Ishikawa (cell line): ENCODE data around the gene SLFN12L.

Experiments used
- CEBPB ChIP-seq: IDR thresholded peaks from 2 replicates; pipeline ENCODE4 v1.6.1; 2012
- CREB1 ChIP-seq: IDR thresholded peaks from 2 replicates; pipeline ENCODE4 v1.6.1; 2012; ENCODE audit warnings: low read depth
- EGR1 ChIP-seq: IDR thresholded peaks from 2 replicates; pipeline ENCODE4 v1.6.1; 2012
- EP300 ChIP-seq: IDR thresholded peaks from 2 replicates; pipeline ENCODE4 v1.6.1; 2012; ENCODE audit warnings: borderline replicate concordance
- FOXM1 ChIP-seq: IDR thresholded peaks from 2 replicates; pipeline ENCODE4 v1.6.1; 2012; ENCODE audit warnings: low read depth, borderline replicate concordance
- NFIC ChIP-seq: IDR thresholded peaks from 2 replicates; pipeline ENCODE4 v1.6.1; 2012
- RAD21 ChIP-seq: IDR thresholded peaks from 2 replicates; pipeline ENCODE4 v1.6.1; 2012; ENCODE audit warnings: low read depth
- TAF1 ChIP-seq: IDR thresholded peaks from 2 replicates; pipeline ENCODE4 v1.6.1; 2012; ENCODE audit warnings: low read depth, mild to moderate bottlenecking
- TCF12 ChIP-seq: IDR thresholded peaks from 2 replicates; pipeline ENCODE4 v1.6.1; 2012; ENCODE audit warnings: low read depth
- TEAD4 ChIP-seq: IDR thresholded peaks from 2 replicates; pipeline ENCODE4 v1.6.1; 2012
- YY1 ChIP-seq: IDR thresholded peaks from 2 replicates; pipeline ENCODE4 v1.6.1; 2012; ENCODE audit warnings: low read depth
- ZBTB7A ChIP-seq: IDR thresholded peaks from 2 replicates; pipeline ENCODE4 v1.6.1; 2012; ENCODE audit warnings: low read depth
- TF ChIP-seq, protein P1 (sequence below): IDR thresholded peaks from 2 replicates; pipeline ENCODE4 v1.6.1; 2012
- TF ChIP-seq, protein P2 (sequence below): IDR thresholded peaks from 2 replicates; pipeline ENCODE4 v1.6.1; 2012
- TF ChIP-seq, protein P3 (sequence below): IDR thresholded peaks from 2 replicates; pipeline ENCODE4 v1.6.1; 2012; ENCODE audit warnings: low read depth, mild to moderate bottlenecking

The SLFN12L gene

DNA sequence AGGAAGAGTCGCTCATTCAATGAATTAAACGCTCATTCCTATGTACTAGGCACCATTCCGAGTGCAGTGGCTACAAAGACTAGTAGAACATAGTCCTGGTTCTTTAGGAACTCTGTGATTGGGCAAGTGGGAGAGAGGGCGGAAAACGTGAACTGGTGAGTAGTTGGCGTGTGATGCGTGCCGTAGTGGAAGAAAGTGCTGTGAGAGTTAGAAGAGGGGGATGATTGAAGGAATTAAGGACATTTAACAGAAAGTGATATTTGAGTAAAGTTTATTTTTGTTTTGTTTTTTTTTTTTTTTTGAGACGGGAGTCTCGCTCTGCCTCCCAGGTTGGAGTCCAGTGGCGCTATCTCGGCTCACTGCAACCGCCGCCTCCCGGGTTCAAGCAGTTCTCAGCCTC lies 31.1 kb upstream of the SLFN12L start:
- TF ChIP-seq CREB1 = no peak
- TF ChIP-seq RAD21 = no peak
- TF ChIP-seq, protein P1, sequence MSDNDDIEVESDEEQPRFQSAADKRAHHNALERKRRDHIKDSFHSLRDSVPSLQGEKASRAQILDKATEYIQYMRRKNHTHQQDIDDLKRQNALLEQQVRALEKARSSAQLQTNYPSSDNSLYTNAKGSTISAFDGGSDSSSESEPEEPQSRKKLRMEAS = no peak
- no peak for TF ChIP-seq NFIC
- no peak for TF ChIP-seq CEBPB
- TF ChIP-seq EGR1 = no peak
- TF ChIP-seq TEAD4 = no peak
- no peak for TF ChIP-seq EP300
- TF ChIP-seq, protein P2, sequence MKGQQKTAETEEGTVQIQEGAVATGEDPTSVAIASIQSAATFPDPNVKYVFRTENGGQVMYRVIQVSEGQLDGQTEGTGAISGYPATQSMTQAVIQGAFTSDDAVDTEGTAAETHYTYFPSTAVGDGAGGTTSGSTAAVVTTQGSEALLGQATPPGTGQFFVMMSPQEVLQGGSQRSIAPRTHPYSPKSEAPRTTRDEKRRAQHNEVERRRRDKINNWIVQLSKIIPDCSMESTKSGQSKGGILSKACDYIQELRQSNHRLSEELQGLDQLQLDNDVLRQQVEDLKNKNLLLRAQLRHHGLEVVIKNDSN = no peak
- no peak for TF ChIP-seq YY1
- no peak for TF ChIP-seq ZBTB7A
- no peak for TF ChIP-seq FOXM1

DNA sequence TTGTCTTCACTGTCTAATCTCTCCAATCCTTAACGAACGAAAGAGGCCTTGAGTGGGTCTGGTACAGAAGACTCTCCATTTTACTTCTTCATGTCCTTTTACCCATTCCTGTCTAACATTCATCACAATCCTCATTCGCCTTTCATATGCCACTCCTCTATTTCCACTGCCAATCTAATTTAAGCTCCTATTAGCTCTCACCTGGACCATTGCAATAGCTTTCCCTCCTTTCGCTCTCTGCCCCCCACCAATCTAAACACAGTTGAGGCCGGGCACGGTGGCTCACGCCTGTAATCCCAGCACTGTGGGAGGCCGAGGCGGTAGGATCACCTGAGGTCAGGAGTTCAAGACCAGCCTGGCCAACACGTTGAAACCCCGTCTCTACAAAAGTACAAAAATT lies 29.5 kb upstream of the SLFN12L start:
- TF ChIP-seq CEBPB = no peak
- no peak for TF ChIP-seq CREB1
- TF ChIP-seq EGR1 = no peak
- no peak for TF ChIP-seq TAF1
- TF ChIP-seq YY1 = no peak
- TF ChIP-seq TEAD4 = no peak
- no peak for TF ChIP-seq EP300
- TF ChIP-seq FOXM1 = no peak
- TF ChIP-seq, protein P3, sequence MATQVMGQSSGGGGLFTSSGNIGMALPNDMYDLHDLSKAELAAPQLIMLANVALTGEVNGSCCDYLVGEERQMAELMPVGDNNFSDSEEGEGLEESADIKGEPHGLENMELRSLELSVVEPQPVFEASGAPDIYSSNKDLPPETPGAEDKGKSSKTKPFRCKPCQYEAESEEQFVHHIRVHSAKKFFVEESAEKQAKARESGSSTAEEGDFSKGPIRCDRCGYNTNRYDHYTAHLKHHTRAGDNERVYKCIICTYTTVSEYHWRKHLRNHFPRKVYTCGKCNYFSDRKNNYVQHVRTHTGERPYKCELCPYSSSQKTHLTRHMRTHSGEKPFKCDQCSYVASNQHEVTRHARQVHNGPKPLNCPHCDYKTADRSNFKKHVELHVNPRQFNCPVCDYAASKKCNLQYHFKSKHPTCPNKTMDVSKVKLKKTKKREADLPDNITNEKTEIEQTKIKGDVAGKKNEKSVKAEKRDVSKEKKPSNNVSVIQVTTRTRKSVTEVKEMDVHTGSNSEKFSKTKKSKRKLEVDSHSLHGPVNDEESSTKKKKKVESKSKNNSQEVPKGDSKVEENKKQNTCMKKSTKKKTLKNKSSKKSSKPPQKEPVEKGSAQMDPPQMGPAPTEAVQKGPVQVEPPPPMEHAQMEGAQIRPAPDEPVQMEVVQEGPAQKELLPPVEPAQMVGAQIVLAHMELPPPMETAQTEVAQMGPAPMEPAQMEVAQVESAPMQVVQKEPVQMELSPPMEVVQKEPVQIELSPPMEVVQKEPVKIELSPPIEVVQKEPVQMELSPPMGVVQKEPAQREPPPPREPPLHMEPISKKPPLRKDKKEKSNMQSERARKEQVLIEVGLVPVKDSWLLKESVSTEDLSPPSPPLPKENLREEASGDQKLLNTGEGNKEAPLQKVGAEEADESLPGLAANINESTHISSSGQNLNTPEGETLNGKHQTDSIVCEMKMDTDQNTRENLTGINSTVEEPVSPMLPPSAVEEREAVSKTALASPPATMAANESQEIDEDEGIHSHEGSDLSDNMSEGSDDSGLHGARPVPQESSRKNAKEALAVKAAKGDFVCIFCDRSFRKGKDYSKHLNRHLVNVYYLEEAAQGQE = no peak
- no peak for TF ChIP-seq RAD21

DNA sequence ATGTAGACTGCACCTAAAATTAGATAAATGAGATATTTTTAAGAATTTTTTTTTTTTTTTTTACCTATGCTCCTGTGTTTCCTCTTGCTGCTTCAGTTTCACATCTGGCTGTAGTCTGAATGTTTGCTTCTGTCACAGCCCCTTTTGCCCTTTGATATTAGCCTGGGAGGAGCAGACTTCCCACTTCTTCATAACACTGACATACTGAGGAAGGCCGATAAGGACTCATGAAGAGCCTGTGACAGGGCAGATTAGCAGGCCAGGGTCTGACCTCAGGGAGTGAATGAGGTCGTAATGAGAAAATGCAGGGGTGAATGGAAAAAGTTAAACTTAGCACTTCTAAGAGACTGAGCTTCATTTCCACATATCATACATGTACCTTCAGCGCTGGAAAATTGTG lies 23.2 kb upstream of the SLFN12L start, which contains the start of gene SLFN14:
Gene SLFN14, minus strand, starts transcription at position 117 of the 400 bp plus-strand sequence. CDS start 2,757 bp downstream, outside the sequence.
- TF ChIP-seq TAF1 (no peak), TCF12 (no peak), YY1 (no peak), RAD21 (no peak)
- TF ChIP-seq, protein P1 = no peak

DNA sequence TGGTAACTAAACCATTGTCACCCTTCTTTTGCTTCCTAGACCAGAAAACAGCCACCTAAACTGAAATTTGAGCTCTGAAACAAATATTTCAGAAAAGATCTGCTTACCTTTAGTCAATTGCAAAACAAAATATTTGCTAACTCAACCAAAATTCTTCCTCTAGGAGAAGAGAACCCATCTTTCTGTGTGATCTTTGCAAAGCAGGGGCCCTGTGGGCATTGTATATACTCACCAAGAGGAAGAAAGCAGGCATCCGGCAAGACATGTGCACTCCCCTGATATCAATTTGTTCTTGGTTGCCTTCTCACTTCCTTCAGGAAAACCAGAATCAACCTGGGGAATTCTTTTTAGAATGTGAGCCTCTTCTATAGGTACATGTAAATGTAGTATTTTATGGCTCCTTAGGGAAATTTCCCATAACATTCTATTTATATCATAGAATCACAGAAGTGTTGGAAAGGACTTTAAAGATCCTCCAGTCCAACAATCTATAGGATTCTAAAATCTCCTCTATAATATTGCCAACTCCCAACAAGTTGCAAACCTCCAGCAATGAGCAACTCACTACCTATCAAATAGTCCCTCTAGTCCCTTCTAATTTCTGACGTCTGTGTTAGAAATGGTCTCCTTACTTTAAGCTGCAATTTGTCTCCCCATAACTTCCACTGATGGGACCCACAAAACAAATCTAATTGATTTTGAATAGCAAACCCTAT lies 22.2 kb upstream of the SLFN12L start:
- no peak for TF ChIP-seq NFIC
- no peak for TF ChIP-seq TAF1
- TF ChIP-seq YY1 = no peak
- TF ChIP-seq, protein P1 = no peak
- no peak for TF ChIP-seq FOXM1
- TF ChIP-seq, protein P2 = no peak
- no peak for TF ChIP-seq CREB1
- no peak for TF ChIP-seq RAD21
- TF ChIP-seq TEAD4 = no peak
- no peak for TF ChIP-seq ZBTB7A
- no peak for TF ChIP-seq CEBPB
- no peak for TF ChIP-seq EGR1
- TF ChIP-seq EP300 = no peak

DNA sequence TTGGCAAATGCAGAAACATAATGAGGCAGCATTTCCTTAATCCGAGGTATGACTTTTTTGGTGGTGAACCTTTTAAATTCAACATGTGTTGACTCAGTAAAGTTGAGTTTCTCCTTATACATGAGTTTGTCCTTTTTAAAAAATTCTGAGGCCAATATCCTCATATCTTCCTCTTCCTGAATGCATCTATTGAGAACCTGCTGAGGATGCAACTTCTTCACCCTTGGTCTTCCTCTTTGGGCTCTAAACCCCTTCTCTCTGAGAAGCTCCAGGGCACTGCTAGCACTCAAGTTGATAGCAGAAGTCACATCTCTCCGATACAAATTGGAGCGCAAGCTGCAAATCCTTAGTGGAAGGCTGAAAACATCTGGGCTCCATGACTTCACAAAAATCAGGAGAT lies 19.9 kb upstream of the SLFN12L start:
- TF ChIP-seq CREB1 (no peak), EP300 (no peak), RAD21 (no peak), TAF1 (no peak), EGR1 (no peak), NFIC (no peak), YY1 (no peak), ZBTB7A (no peak), TCF12 (no peak), FOXM1 (no peak), TEAD4 (no peak), CEBPB (no peak)
- TF ChIP-seq, protein P2 = no peak
- TF ChIP-seq, protein P1 = no peak
- TF ChIP-seq, protein P3 = no peak
